Lower lobe of right lung (tissue), 2 donors: Measurements from ENCODE around the gene TCN2. TPM values are rescaled to one million over a fixed set of nuclear protein-coding genes. Genes with fewer than 3 reads are reported as not detected.
"Not testable (repeated sequence)": the region's sequence is repeated elsewhere in the genome, so short reads cannot be mapped to it uniquely, and the experiment has no call there.

Experiments used
- ATAC-seq, 2 donors: fragments of 200-7000 bp; cut with Tn5 transposase; one replicate each; pipeline ENCODE4 v1.9.1; 2020 to 2022; ENCODE audit warnings: mild to moderate bottlenecking in 2 of 2, moderate library complexity in 2 of 2
- DNase-seq: peaks from one replicate; pipeline ENCODE4 v3.0.0-alpha.2; 2020
- H3K27ac ChIP-seq: fragments of 200-600 bp; one replicate; pipeline ENCODE4 v1.8.0; 2022
- H3K27me3 ChIP-seq: fragments of 200-600 bp; one replicate; pipeline ENCODE4 v1.8.0; 2022; ENCODE audit warnings: low read depth
- H3K36me3 ChIP-seq: fragments of 200-600 bp; one replicate; pipeline ENCODE4 v1.8.0; 2022; ENCODE audit warnings: mild to moderate bottlenecking
- H3K4me1 ChIP-seq: fragments of 200-600 bp; one replicate; pipeline ENCODE4 v1.8.0; 2022
- H3K4me3 ChIP-seq: fragments of 200-600 bp; one replicate; pipeline ENCODE4 v1.8.0; 2022; ENCODE audit warnings: mild to moderate bottlenecking
- H3K9me3 ChIP-seq: fragments of 200-600 bp; one replicate; pipeline ENCODE4 v1.8.0; 2022
- intact Hi-C: fragments of 100-400 bp; cut with DNase I; formaldehyde crosslinking; loops from one replicate; pipeline ENCODE4 v1.11.0; 2022
- total RNA-seq: library from RNA; stranded (reverse); fragmentation: NEBNext Ultra II Directional; extraction: Animal tissue kit (Norgen Biotek cat#: 25700); gene quantifications from one replicate; pipeline ENCODE4 v1.2.1, GENCODE V29; 2021
- TF ChIP-seq, protein P1 (sequence below): fragments of 200-600 bp; IDR thresholded peaks from one replicate; pipeline ENCODE4 v1.8.0; 2022; ENCODE audit warnings: antibody characterized with exemption, mild to moderate bottlenecking
- donor health status: DM: no; HTN: yes; CAD: no; lungs with severe emphysema.

TCN2 gene
- total RNA-seq, 1 donor from 2014 or later: 44.2 TPM

DNA sequence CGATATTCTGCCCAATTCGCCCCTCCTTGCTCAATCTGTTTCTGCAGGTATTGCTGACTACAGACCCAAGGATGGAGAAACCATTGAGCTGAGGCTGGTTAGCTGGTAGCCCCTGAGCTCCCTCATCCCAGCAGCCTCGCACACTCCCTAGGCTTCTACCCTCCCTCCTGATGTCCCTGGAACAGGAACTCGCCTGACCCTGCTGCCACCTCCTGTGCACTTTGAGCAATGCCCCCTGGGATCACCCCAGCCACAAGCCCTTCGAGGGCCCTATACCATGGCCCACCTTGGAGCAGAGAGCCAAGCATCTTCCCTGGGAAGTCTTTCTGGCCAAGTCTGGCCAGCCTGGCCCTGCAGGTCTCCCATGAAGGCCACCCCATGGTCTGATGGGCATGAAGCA lies 19.4 kb downstream of the TCN2 start:
- H3K4me3 ChIP-seq: no peak overlapping the region
- peaks cover 5% of the 10 kb centered on the region for H3K36me3 ChIP-seq
- TF ChIP-seq, protein P1, sequence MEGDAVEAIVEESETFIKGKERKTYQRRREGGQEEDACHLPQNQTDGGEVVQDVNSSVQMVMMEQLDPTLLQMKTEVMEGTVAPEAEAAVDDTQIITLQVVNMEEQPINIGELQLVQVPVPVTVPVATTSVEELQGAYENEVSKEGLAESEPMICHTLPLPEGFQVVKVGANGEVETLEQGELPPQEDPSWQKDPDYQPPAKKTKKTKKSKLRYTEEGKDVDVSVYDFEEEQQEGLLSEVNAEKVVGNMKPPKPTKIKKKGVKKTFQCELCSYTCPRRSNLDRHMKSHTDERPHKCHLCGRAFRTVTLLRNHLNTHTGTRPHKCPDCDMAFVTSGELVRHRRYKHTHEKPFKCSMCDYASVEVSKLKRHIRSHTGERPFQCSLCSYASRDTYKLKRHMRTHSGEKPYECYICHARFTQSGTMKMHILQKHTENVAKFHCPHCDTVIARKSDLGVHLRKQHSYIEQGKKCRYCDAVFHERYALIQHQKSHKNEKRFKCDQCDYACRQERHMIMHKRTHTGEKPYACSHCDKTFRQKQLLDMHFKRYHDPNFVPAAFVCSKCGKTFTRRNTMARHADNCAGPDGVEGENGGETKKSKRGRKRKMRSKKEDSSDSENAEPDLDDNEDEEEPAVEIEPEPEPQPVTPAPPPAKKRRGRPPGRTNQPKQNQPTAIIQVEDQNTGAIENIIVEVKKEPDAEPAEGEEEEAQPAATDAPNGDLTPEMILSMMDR: no peak
- no peaks in the 10 kb centered on the region for H3K9me3 ChIP-seq
- H3K4me1 ChIP-seq: no peaks in the 10 kb centered on the region
- H3K27ac ChIP-seq: no peak overlapping the region
- ATAC-seq: no peak
- no peak for DNase-seq
- intact Hi-C loops: no loop called here
- H3K27me3 ChIP-seq: no peaks in the 10 kb centered on the region

- no peak for ATAC-seq
- no peaks in the 10 kb centered on the region for H3K27me3 ChIP-seq
- H3K4me3 ChIP-seq: no peak overlapping the region
- TF ChIP-seq, protein P1: no peak
- intact Hi-C loops: no loop called here
- H3K4me1 ChIP-seq: no peaks in the 10 kb centered on the region
- H3K36me3 ChIP-seq: peaks cover 5% of the 10 kb centered on the region
- H3K27ac ChIP-seq: no peak overlapping the region
- no peaks in the 10 kb centered on the region for H3K9me3 ChIP-seq
- DNase-seq: no peak
Measured at GRCh38 chr22:30627471-30627870, 20.5 kb downstream of the TCN2 start.

- Histone ChIP-seq H3K9me3 (no peaks in the 10 kb centered on the region), H3K27me3 (no peaks in the 10 kb centered on the region), H3K4me3 (no peak overlapping the region), H3K36me3 (peaks cover 5% of the 10 kb centered on the region), H3K4me1 (no peaks in the 10 kb centered on the region), H3K27ac (no peak overlapping the region)
- ATAC-seq (no peak), DNase-seq (no peak)
- intact Hi-C loops: no loop called here
- TF ChIP-seq, protein P1: no peak
Measured at GRCh38 chr22:30628491-30628890, 21.5 kb downstream of the TCN2 start.

DNA sequence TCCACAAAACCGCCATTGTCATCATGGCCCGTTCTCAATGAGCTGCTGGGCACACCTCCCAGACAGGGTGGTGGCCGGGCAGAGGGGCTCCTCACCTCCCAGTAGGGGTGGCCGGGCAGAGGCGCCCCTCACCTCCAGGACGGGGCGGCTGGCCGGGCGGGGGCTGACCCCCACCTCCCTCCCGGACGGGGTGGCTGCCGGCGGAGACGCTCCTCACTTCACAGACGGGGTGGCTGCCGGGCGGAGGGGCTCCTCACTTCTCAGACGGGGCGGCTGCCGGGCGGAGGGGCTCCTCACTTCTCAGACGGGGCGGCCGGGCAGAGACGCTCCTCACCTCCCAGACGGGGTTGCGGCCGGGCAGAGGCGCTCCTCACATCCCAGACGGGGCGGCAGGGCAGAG lies 24.5 kb downstream of the TCN2 start:
- DNase-seq, H3K27me3 ChIP-seq, H3K36me3 ChIP-seq, H3K27ac ChIP-seq, H3K4me3 ChIP-seq, H3K9me3 ChIP-seq, intact Hi-C loops, ATAC-seq: not testable (repeated sequence)
- peaks cover 17% of the 10 kb centered on the region for H3K4me1 ChIP-seq

GRCh38 chr22:30634471-30635233 lies 27.7 kb downstream of the TCN2 start:
- intact Hi-C loops: no loop called here

More at GRCh38 chr22:30634471-30635233, 27.7 kb downstream of the TCN2 start:
- H3K4me1 ChIP-seq: peaks cover 32% of the 10 kb centered on the region
- TF ChIP-seq, protein P1: no peak
- no peaks in the 10 kb centered on the region for H3K36me3 ChIP-seq
- peak; percentile 90 for DNase-seq
- peak; percentile 88 to 90 for ATAC-seq
- no peaks in the 10 kb centered on the region for H3K9me3 ChIP-seq
- H3K27me3 ChIP-seq: no peaks in the 10 kb centered on the region
- peak overlapping the region; percentile 80 for H3K27ac ChIP-seq
- peak overlapping the region; percentile 72 for H3K4me3 ChIP-seq
